Psoas muscle (tissue), 8 donors: ENCODE data around the gene LRFN3. TPM values are rescaled to one million over a fixed set of nuclear protein-coding genes. Genes with fewer than 3 reads are reported as not detected.

Experiments used
- ATAC-seq, 4 donors: fragments of 200-7000 bp; cut with Tn5 transposase; one replicate each; pipeline ENCODE4 v1.9.1; 2020; ENCODE audit warnings: moderate library complexity in 3 of 4, mild to moderate bottlenecking in 2 of 4
- DNase-seq, 2 donors: peaks; one replicate each; pipeline ENCODE4 v3.0.0-alpha.2; 2020
- H3K27ac ChIP-seq: fragments of 200-600 bp; one replicate; pipeline ENCODE4 v1.8.0; 2022
- H3K27me3 ChIP-seq, 3 donors: fragments of 200-600 bp in 1 of 3; one replicate each; pipeline versions ENCODE4 v1.6.1 to v1.8.0; 2013 to 2022; ENCODE audit warnings: low read length in 2 of 3, mild to moderate bottlenecking in 2 of 3, moderate library complexity in 1 of 3; ENCODE audit not compliant: insufficient read depth in 3 of 3
- H3K36me3 ChIP-seq, 2 donors: fragments of 200-600 bp in 1 of 2; one replicate each; pipeline versions ENCODE4 v1.6.1 to v1.8.0; 2013 to 2022; ENCODE audit warnings: low read depth in 1 of 2, mild to moderate bottlenecking in 1 of 2, moderate library complexity in 1 of 2; ENCODE audit not compliant: insufficient read depth in 1 of 2
- H3K4me1 ChIP-seq: fragments of 200-600 bp; one replicate; pipeline ENCODE4 v1.8.0; 2022
- H3K4me3 ChIP-seq: fragments of 200-600 bp; one replicate; pipeline ENCODE4 v1.8.0; 2022; ENCODE audit warnings: mild to moderate bottlenecking
- H3K9me3 ChIP-seq: fragments of 200-600 bp; one replicate; pipeline ENCODE4 v1.8.0; 2022
- WGBS, 3 donors: extraction: QIAGEN DNeasy Blood & Tissue Kit; methylation state at CpG; one replicate each; pipeline versions ENCODE4 v1.1.6 to v1.1.7; 2013; 5-methylcytosine and 5-hydroxymethylcytosine counted together
- intact Hi-C, 2 donors: fragments of 100-400 bp; cut with DNase I; formaldehyde crosslinking; loops; one replicate each; pipeline versions ENCODE4 v1.11.0 to v1.14.2; 2022
- polyA plus RNA-seq, 3 donors: library from polyadenylated mRNA; stranded (reverse); fragments of 200-250 nt; gene quantifications; one replicate each; pipeline ENCODE4 v1.2.3, GENCODE V29; 2013
- total RNA-seq, 4 donors: library from RNA; stranded (reverse); fragmentation: NEBNext Ultra II Directional in 2 of 4; extraction: Animal tissue kit (Norgen Biotek cat#: 25700) in 2 of 4; gene quantifications; one replicate each; pipeline versions ENCODE4 v1.2.1 to v1.2.4, GENCODE V29; 2021 to 2023
- TF ChIP-seq, protein P1 (sequence below): fragments of 200-600 bp; IDR thresholded peaks from one replicate; pipeline ENCODE4 v1.8.0; 2022; ENCODE audit warnings: antibody characterized with exemption
- donor health status: healthy with polysubstance abuse.
- donor health status: DM: no; HTN: no; CAD: no; lungs with moderate emphysema.
- donor health status: Bipolar disorder and iron deficiency.
- donor health status: healthy.
- donor health status: DM: yes; HTN: yes; CAD: no.
- donor health status: DM: no; HTN: no; CAD: no.
- donor health status: DM: no; HTN: no; CAD: no.
- donor health status: DM: yes; HTN: yes; CAD: no.

Gene LRFN3
- total and polyA plus RNA-seq, 7 donors, result 7.2 to 25.6 (median 10.7) TPM

DNA sequence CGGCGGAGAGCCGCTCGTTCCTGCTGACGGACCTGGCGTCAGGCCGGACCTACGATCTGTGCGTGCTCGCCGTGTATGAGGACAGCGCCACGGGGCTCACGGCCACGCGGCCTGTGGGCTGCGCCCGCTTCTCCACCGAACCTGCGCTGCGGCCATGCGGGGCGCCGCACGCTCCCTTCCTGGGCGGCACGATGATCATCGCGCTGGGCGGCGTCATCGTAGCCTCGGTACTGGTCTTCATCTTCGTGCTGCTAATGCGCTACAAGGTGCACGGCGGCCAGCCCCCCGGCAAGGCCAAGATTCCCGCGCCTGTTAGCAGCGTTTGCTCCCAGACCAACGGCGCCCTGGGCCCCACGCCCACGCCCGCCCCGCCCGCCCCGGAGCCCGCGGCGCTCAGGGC is 8.4 kb downstream of the LRFN3 start:
- Histone ChIP-seq H3K4me1 (no peaks in the 10 kb centered on the region), H3K4me3 (no peak overlapping the region), H3K27ac (no peak overlapping the region), H3K9me3 (no peaks in the 10 kb centered on the region), H3K36me3 (peaks cover 0 to 53% of the 10 kb centered on the region in 2 donors), H3K27me3 (no peaks in the 10 kb centered on the region)
- ATAC-seq (no peak), DNase-seq (peak in 1 of 2 donors; percentile 15)
- TF ChIP-seq, protein P1, sequence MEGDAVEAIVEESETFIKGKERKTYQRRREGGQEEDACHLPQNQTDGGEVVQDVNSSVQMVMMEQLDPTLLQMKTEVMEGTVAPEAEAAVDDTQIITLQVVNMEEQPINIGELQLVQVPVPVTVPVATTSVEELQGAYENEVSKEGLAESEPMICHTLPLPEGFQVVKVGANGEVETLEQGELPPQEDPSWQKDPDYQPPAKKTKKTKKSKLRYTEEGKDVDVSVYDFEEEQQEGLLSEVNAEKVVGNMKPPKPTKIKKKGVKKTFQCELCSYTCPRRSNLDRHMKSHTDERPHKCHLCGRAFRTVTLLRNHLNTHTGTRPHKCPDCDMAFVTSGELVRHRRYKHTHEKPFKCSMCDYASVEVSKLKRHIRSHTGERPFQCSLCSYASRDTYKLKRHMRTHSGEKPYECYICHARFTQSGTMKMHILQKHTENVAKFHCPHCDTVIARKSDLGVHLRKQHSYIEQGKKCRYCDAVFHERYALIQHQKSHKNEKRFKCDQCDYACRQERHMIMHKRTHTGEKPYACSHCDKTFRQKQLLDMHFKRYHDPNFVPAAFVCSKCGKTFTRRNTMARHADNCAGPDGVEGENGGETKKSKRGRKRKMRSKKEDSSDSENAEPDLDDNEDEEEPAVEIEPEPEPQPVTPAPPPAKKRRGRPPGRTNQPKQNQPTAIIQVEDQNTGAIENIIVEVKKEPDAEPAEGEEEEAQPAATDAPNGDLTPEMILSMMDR, result no peak
- 72 to 80% (median 76%) methylated on average over 42 to 52 of the region's 52 CpGs for WGBS, 3 donors
- intact Hi-C loops, result no loop called here

DNA sequence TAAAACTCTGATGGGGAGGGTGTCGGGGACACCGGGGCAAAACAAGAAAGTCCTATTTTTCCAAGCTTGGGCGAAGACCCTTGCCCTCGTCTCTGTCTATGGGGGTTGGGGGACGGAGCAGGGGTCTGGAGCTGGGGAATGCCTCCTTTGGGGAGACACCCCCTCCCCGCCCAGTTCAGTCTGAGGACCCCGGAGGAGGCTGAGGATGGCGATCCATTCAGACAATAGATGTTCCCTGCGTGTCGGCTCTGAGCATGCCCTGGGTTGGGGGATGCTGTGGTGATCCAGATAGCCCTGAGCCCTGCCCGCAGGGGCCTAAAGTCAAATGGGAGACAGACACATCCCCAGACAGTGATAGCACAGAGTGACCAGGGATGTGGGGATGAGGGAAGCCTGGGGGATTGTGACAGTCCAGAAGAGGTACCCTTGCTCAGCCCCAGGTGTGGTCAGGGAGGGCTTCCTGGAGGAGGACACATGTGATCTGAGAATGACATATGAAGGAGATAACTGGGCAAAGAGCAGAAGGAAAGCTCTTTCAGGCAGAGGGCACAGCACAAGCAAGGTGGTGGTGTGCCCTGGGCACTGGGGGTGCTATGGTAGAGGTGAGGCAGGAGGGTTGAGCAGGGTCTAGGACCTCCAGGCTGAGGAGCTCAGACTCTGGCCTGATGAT is 9.1 kb downstream of the LRFN3 start:
- peaks cover 0 to 46% of the 10 kb centered on the region in 2 donors for H3K36me3 ChIP-seq
- 89 to 97% (median 94%) methylated on average over 11 of the region's 11 CpGs for WGBS, 3 donors

DNA sequence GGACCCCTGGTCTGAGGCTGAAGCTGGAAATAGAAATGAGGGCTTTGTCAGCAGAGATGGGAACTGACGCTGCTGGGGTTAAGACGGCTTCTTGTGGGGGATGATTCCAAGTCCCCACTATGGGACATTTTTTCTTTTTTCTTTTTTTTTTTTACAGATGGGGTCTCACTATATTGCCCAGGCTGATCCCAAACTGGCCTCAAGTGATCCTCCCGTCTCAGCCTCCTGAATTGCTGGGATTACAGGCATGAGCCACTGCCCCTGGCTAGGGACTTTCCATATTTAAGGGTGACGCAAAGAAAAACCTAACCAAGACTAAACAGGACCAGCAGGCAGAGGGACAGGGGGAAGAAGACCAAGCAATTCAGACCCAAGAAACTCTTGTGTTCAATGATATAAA is 10.0 kb downstream of the LRFN3 start:
- 86 to 93% (median 90%) methylated on average over 4 of the region's 4 CpGs for WGBS, 3 donors
- Histone ChIP-seq H3K4me1 (no peaks in the 10 kb centered on the region), H3K9me3 (no peaks in the 10 kb centered on the region), H3K36me3 (peaks cover 0 to 38% of the 10 kb centered on the region in 2 donors), H3K27me3 (no peaks in the 10 kb centered on the region), H3K4me3 (no peak overlapping the region), H3K27ac (no peak overlapping the region)
- ATAC-seq (no peak), DNase-seq (no peak)
- TF ChIP-seq, protein P1, result no peak
- intact Hi-C loops, result no loop called here

More for the DNA sequence above, 9.1 kb downstream of the LRFN3 start:
- DNase-seq, result peak in 1 of 2 donors; percentile 31
- H3K27me3 ChIP-seq, result no peaks in the 10 kb centered on the region
- TF ChIP-seq, protein P1, result no peak
- H3K4me1 ChIP-seq, result no peaks in the 10 kb centered on the region
- intact Hi-C loops, result no loop called here
- H3K9me3 ChIP-seq, result no peaks in the 10 kb centered on the region
- no peak overlapping the region for H3K4me3 ChIP-seq
- no peak for ATAC-seq
- no peak overlapping the region for H3K27ac ChIP-seq

DNA sequence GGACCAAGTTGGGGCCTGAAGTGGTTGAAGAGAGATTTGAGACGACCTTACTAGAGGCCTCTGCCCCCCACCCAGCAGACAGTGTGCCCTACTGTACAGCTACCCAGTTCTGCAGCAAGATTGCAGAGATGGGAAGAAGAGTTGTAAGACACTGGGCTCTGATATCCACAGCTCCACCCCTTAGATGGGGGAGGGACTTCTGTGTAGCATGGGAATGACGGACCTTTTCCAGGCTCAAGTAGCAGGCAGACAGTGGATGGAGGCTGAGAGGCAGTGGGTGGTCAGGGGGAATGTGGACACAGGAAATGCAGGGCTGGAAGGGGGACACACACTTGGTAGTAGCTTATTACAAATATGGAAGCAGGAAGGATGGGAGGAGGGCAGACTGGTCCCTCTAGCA is 13.0 kb downstream of the LRFN3 start:
- ATAC-seq (no peak), DNase-seq (no peak)
- H3K9me3 ChIP-seq, result no peaks in the 10 kb centered on the region
- peaks cover 0 to 14% of the 10 kb centered on the region in 2 donors for H3K36me3 ChIP-seq
- TF ChIP-seq, protein P1, result no peak
- H3K4me3 ChIP-seq, result no peak overlapping the region
- H3K27ac ChIP-seq, result no peak overlapping the region
- intact Hi-C loops, result no loop called here
- no peaks in the 10 kb centered on the region for H3K27me3 ChIP-seq
- no peaks in the 10 kb centered on the region for H3K4me1 ChIP-seq
- 25 to 30% (median 27%) methylated on average over 2 of the region's 2 CpGs for WGBS, 3 donors
